Esophagus (tissue), 2 donors: ENCODE data around the gene EVPL. TPM values are rescaled to one million over a fixed set of nuclear protein-coding genes. Genes with fewer than 3 reads are reported as not detected.

Experiments
- H3K27ac ChIP-seq, 2 donors: one replicate each; pipeline ENCODE4 v1.5.1; 2013; ENCODE audit warnings: low read depth in 2 of 2, mild to moderate bottlenecking in 2 of 2, inconsistent platforms in 1 of 2, low read length in 1 of 2, moderate library complexity in 1 of 2
- H3K27me3 ChIP-seq, 2 donors: one replicate each; pipeline ENCODE4 v1.6.1; 2013; ENCODE audit warnings: low read length in 2 of 2, control low read depth in 1 of 2, mild to moderate bottlenecking in 1 of 2; ENCODE audit not compliant: insufficient read depth in 2 of 2, control insufficient read depth in 1 of 2
- H3K36me3 ChIP-seq, 2 donors: one replicate each; pipeline ENCODE4 v1.6.1; 2013; ENCODE audit warnings: low read length in 1 of 2; ENCODE audit not compliant: control insufficient read depth in 2 of 2, insufficient read depth in 2 of 2
- H3K4me1 ChIP-seq, 2 donors: one replicate each; pipeline ENCODE4 v1.6.1; 2013; ENCODE audit warnings: low read length in 1 of 2; ENCODE audit not compliant: control insufficient read depth in 2 of 2, insufficient read depth in 2 of 2
- H3K4me3 ChIP-seq, 2 donors: one replicate each; pipeline ENCODE4 v1.5.1; 2013; ENCODE audit warnings: low read length in 2 of 2, mild to moderate bottlenecking in 2 of 2, low read depth in 1 of 2, moderate library complexity in 1 of 2
- H3K9me3 ChIP-seq, 2 donors: one replicate each; pipeline ENCODE4 v1.6.1; 2013; ENCODE audit warnings: mild to moderate bottlenecking in 2 of 2, low read depth in 1 of 2, low read length in 1 of 2, moderate library complexity in 1 of 2; ENCODE audit not compliant: control insufficient read depth in 2 of 2, insufficient read depth in 1 of 2
- WGBS, 2 donors: extraction: QIAGEN DNeasy Blood & Tissue Kit; methylation state at CpG; one replicate each; pipeline ENCODE4 v1.1.7; 2013; 5-methylcytosine and 5-hydroxymethylcytosine counted together
- polyA plus RNA-seq, 2 donors: library from polyadenylated mRNA; stranded (reverse); fragments of 200-250 nt; gene quantifications; one replicate each; pipeline ENCODE4 v1.2.3, GENCODE V29; 2013
- donor health status: healthy with polysubstance abuse.
- donor health status: Bipolar disorder and iron deficiency.

The EVPL gene
- polyA plus RNA-seq: 100 to 1,000 TPM; 229 to 425 TPM

GRCh38 chr17:76027159-76027839, at the start of gene EVPL:
EVPL (minus strand) TSS chr17:76027306; CDS start chr17:76027198, 108 bp downstream.
- peaks cover 0 to 13% of the 10 kb centered on the region in 2 donors for H3K36me3 ChIP-seq
- H3K27me3 ChIP-seq: no peaks in the 10 kb centered on the region
- peak within 1 kb of the TSS; percentile 65 to 85 for H3K4me3 ChIP-seq
- H3K9me3 ChIP-seq: no peaks in the 10 kb centered on the region
- peaks cover 3 to 7% of the 10 kb centered on the region in 2 donors for H3K4me1 ChIP-seq
- H3K27ac ChIP-seq: peak within 1 kb of the TSS; percentile 94 to 97
- 48% methylated on average over 21 to 24 of the region's 24 CpGs for WGBS, 2 donors

- H3K4me1 ChIP-seq: peaks cover 8 to 37% of the 10 kb centered on the region in 2 donors
- H3K36me3 ChIP-seq: peaks cover 0 to 5% of the 10 kb centered on the region in 2 donors
- H3K9me3 ChIP-seq: no peaks in the 10 kb centered on the region
- H3K4me3 ChIP-seq: peak overlapping the region in 1 of 2 donors; percentile 0
- H3K27ac ChIP-seq: no peak overlapping the region
- 5 to 7% methylated on average over 41 of the region's 41 CpGs for WGBS, 2 donors
- H3K27me3 ChIP-seq: peaks cover 0 to 21% of the 10 kb centered on the region in 2 donors
Observed at GRCh38 chr17:76076146-76076764, 49.1 kb upstream of the EVPL start.

DNA sequence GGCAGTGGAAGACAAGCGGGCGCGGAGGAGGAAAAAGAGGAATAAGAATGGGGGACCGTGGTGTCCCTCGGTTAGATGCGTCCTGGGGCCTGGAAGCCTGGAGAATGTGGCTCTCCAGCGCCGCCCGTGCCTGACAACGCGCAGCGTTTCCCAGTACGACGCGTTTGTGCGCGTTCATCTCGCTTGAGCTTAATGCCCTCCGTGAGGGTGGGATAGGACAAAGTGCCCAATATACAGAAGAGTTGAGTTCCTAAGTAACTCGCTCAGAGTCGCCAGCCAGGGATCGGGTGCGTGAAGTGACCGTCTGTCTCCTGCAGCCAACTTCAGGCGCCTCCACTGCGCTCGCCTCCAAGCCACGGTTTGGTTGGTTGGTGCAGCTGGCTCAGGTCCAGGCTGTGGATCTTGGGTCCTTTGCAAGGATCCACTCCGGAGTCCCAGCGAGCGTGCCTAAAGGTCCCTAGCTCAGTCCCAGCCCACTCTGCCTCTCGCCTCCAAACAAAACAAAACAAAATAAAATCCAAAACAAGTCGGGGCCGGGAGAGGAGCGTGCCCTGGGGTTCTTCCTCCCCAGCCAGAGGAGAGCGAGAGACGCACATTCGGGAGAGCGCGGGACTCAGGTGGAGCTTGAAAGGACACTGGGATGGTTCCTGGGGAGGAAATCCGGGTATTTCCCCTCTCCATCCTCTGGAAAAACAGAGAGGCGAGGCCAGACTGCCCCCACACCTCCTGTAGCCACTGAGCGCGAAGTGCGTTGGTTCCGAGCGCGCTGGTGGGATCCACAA, 48.4 kb upstream of the EVPL start:
- Histone ChIP-seq H3K27me3 (peaks cover 0 to 21% of the 10 kb centered on the region in 2 donors), H3K4me3 (peak overlapping the region in 1 of 2 donors; percentile 9), H3K27ac (no peak overlapping the region), H3K36me3 (peaks cover 0 to 5% of the 10 kb centered on the region in 2 donors), H3K9me3 (no peaks in the 10 kb centered on the region), H3K4me1 (peaks cover 8 to 37% of the 10 kb centered on the region in 2 donors)
- WGBS, 2 donors: 5% methylated on average over 48 of the region's 48 CpGs

DNA sequence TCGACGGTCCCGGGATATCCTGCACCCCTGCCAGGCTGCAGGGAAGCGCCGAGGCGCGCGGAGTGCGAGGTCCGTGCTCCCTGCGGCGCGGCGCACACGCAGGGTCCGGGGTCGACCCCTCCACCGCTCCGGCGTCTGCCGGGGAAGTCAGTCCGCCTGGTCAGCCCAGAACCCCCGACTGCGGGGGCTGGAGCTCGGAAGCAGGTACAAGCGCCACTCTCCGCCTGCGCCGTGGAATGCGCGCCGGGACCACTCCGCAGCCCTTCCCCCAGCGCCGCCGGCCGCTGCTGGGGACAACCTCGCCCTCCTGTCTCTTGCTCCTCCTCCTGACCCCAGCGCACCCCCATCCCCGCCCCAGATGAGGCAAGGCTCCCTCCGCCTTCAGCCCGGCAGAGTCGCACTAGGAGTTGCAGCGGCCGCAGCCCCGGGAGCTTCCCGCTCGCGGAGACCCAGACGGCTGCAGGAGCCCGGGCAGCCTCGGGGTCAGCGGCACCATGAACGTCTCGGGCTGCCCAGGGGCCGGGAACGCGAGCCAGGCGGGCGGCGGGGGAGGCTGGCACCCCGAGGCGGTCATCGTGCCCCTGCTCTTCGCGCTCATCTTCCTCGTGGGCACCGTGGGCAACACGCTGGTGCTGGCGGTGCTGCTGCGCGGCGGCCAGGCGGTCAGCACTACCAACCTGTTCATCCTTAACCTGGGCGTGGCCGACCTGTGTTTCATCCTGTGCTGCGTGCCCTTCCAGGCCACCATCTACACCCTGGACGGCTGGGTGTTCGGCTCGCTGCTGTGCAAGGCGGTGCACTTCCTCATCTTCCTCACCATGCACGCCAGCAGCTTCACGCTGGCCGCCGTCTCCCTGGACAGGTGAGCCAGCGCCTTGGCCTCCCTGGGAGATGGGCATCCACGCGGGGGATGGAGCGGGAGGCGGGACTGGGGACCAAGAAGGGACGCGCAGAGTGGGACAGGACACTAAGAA, 47.6 kb upstream of the EVPL start, which contains the start of gene GALR2:
TSS of gene GALR2 (plus strand) at position 392 of the 974 bp plus-strand sequence. CDS start at position 495, 103 bp downstream.
- WGBS, 2 donors: 3 to 5% methylated on average over 80 to 92 of the region's 92 CpGs
- Histone ChIP-seq H3K9me3 (no peaks in the 10 kb centered on the region), H3K27me3 (peaks cover 0 to 20% of the 10 kb centered on the region in 2 donors), H3K27ac (no peak within 1 kb of the TSS), H3K36me3 (peaks cover 0 to 5% of the 10 kb centered on the region in 2 donors), H3K4me1 (peaks cover 8 to 34% of the 10 kb centered on the region in 2 donors), H3K4me3 (peak within 1 kb of the TSS; percentile 9 to 14)

DNA sequence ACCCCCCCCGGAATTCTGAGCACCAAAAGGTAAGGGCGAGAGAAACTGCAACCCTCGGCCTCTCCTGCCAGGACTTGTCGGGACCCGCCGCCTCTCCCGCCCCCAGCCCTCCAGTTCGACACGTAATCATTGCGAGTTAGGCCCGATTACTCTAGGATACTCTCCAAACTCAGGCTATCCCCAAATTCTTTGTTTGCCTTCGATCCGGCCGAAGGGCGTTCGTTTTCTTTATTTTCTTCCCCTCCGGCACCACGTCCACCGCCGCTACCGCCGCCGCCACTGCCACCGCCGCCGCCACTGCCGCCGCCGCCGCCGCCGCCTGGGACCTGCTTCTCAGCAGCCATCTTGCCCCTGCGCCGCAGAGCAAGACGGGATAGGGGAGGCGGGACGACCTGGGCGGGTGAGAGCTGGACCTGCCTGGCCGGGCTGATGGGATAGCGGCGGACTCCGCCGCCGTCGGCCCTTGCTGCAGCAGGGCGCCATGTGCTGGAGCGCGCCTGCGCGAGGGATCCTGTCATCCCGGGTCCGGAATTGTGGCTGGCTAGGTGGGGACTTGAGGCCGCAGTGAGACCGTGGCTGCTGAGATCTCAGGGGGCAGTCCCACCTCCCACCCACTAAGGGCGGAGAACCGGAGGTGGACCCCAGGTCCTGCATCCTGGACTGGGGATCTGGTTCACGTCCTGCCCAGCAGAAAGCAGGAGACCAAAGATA, 45.2 kb upstream of the EVPL start, which contains the start of gene SRP68:
TSS of gene SRP68 (minus strand) at position 370 of the 711 bp plus-strand sequence. CDS start at position 344, 26 bp downstream.
- peaks cover 0 to 9% of the 10 kb centered on the region in 2 donors for H3K36me3 ChIP-seq
- H3K4me1 ChIP-seq: peaks cover 8 to 32% of the 10 kb centered on the region in 2 donors
- peaks cover 0 to 15% of the 10 kb centered on the region in 2 donors for H3K27me3 ChIP-seq
- peak within 1 kb of the TSS; percentile 82 to 88 for H3K4me3 ChIP-seq
- WGBS, 2 donors: 0 to 1% methylated on average over 54 to 57 of the region's 57 CpGs
- no peaks in the 10 kb centered on the region for H3K9me3 ChIP-seq
- H3K27ac ChIP-seq: peak within 1 kb of the TSS; percentile 74 to 84

DNA sequence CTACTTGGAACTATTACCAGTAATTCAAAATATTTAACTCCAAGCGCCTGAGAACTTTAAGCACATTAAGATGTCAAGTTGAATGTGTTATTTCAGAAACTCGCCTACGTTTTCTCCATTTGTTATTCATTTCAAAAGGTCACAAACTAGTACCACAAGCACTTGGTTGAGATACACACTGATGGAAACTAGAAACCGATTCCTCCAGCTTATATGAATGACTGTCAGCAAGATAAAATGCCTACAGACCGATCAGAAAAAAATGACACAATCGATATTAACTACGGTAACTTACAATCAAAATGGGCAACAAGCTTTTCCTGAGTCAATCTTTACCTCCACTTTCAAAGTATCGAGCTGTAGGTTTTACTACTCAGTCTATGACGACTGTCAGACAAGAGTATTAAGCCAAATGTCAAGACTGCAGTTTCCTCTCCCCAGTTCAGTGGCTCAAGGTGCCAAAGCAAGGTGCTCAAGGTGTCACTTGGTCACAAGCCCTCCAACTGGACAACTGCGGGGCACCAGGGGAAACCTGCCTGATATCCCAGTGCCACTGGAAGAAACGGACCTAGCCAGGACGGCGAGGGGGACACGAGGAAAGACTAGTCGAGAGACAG, 44.5 kb upstream of the EVPL start:
- Histone ChIP-seq H3K4me3 (peak overlapping the region; percentile 82 to 88), H3K9me3 (no peaks in the 10 kb centered on the region), H3K27ac (peak overlapping the region; percentile 74 to 84), H3K27me3 (peaks cover 0 to 8% of the 10 kb centered on the region in 2 donors), H3K36me3 (peaks cover 4 to 6% of the 10 kb centered on the region in 2 donors), H3K4me1 (peaks cover 7 to 25% of the 10 kb centered on the region in 2 donors)
- 6 to 8% methylated on average over 15 of the region's 15 CpGs for WGBS, 2 donors

DNA sequence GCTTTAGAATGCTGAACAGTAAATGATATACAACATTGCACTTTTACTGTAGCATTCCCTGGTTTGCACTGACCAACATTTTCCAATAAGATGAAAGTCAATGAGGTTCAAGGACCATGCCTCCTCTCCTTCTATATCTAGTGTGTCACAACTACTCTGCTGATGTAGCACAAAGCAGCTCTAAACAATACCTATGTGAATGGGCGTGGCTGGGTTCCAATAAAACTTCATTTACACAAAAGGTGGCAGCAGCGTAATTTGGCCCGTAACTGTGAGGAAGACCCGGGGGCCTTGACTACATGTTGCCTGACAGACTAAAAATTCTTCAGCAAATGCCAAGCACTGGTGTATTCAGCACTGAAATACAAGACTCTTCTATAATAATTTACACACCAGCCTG, 38.7 kb upstream of the EVPL start:
- Histone ChIP-seq H3K27me3 (no peaks in the 10 kb centered on the region), H3K4me1 (no peaks in the 10 kb centered on the region), H3K36me3 (peaks cover 20 to 28% of the 10 kb centered on the region in 2 donors), H3K27ac (peak overlapping the region in 1 of 2 donors; percentile 61), H3K4me3 (no peak overlapping the region), H3K9me3 (no peaks in the 10 kb centered on the region)
- 70 to 72% methylated on average over 4 of the region's 4 CpGs for WGBS, 2 donors
